Neural progenitor cell (in vitro differentiated cells): ENCODE data around the gene RTKN.

Experiments used
- EZH2 ChIP-seq: fragments of 200-600 bp; sonication (generic); IDR thresholded peaks from 2 replicates; pipeline ENCODE4 v1.6.1; 2017; ENCODE audit warnings: antibody characterized with exemption, mild to moderate bottlenecking, moderate library complexity
- TF ChIP-seq, protein P1 (sequence below): fragments of 200-600 bp; sonication (generic); IDR thresholded peaks from 2 replicates; pipeline ENCODE4 v1.5.1; 2017; ENCODE audit warnings: antibody characterized with exemption, mild to moderate bottlenecking

- TF ChIP-seq, protein P1, sequence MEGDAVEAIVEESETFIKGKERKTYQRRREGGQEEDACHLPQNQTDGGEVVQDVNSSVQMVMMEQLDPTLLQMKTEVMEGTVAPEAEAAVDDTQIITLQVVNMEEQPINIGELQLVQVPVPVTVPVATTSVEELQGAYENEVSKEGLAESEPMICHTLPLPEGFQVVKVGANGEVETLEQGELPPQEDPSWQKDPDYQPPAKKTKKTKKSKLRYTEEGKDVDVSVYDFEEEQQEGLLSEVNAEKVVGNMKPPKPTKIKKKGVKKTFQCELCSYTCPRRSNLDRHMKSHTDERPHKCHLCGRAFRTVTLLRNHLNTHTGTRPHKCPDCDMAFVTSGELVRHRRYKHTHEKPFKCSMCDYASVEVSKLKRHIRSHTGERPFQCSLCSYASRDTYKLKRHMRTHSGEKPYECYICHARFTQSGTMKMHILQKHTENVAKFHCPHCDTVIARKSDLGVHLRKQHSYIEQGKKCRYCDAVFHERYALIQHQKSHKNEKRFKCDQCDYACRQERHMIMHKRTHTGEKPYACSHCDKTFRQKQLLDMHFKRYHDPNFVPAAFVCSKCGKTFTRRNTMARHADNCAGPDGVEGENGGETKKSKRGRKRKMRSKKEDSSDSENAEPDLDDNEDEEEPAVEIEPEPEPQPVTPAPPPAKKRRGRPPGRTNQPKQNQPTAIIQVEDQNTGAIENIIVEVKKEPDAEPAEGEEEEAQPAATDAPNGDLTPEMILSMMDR: no peak
- no peak for TF ChIP-seq EZH2
These were observed 7.0 kb upstream of the RTKN start for GRCh38 chr2:74448771-74449170.
